NCI-H82 (cell line): Measurements from ENCODE around the gene ARF1.

ENCODE experiments used
- DNase-seq: peaks from one replicate; lab custom pipeline; 2025; lab: John Stamatoyannopoulos, UW

Gene ARF1

DNA sequence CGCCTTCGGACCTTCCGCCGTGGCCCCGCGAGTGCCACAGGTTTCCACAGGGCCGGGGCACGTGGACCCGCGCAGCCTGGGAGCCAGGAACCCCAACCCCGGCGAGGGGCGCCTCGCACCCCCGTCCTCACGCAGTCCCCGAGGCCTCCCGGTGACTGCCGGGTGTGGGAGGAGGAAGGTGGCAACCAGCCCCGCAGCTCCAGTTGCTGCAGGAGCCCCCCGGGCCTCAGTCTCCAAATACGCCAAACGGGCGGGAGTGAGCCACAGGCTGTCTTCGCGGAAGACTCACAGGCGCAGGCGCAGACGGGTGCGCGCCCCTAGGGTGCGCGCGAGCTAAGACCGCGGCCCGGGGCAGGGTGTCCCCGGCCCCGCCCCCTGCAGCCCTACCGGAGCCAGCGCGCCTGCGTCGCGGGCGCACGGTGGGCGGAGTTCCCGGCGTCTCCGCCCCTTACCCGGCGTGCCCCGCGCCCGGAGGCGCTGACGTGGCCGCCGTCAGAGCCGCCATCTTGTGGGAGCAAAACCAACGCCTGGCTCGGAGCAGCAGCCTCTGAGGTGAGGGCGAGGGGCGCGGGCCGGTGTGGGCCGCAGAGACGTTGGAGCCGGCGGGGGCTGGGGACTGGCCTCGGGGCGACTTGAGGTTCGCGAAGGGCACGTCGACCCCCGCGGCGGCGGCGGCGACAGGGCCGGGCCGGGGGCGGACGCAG is at the start of gene ARF1:
Gene ARF1, plus strand, starts transcription at position 495 of the 704 bp plus-strand sequence. CDS start 14,407 bp downstream, outside the sequence.
- peak; percentile 98 for DNase-seq

DNA sequence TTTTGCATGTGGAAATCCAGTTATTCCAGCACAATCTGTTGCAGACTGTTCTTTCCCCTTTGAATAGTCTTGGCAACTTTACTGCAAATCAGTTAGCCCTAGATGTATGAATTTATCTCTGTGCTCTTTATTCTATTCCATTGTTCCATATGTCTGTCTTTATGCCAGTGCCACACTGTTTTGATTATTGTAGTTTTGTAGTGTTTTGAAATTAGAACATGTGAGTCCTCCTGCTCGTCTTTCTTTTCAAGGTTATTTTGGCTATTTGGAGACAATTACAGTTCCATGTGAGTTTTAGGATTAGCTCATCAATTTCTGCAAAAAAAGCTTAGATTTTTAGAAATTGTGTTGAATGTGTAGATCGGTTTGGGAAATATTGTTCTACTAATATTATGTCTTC is 49.1 kb upstream of the ARF1 start:
- DNase-seq = no peak

DNA sequence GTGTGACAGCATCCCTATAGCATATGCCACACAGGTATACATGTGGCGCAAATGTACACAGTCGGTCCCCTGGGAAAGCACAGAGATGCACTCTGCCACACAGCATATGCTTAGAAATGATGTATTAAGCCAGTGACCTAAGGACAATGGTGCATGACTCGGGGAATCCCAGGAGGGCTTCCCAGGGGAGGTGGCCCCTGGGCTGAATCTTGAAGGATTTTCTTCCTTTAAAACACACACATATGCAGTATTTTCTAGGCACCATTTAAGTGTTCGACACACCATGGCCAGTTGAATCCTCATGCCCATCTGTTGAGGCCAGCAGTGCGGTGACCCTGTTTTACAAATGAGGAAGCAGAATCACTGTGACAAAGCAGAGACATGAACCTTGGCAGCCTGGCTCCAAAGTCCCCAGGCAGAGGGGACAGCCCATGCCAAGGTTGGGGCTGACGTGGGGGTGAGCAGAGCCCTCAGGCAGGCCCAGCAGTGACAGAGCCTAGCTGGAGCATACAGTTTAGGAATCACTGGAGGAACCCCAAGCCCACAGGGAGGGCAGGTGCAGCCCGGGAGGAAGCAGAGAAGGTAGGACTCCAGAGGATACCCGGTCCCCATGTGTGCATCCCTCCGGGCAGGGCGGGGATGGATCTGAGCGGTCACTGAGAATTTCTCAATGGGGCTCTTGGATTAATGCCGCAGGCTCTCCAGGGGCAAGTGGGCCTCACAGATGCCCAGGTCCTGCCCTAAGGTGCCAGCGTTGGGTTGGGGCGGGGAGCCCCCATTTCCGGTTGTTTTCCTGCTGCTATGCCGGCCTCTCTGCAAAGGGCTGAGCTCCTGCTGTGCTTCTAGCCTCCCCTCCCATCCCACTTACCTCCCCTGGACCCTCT is 47.3 kb upstream of the ARF1 start:
- DNase-seq = no peak

DNA sequence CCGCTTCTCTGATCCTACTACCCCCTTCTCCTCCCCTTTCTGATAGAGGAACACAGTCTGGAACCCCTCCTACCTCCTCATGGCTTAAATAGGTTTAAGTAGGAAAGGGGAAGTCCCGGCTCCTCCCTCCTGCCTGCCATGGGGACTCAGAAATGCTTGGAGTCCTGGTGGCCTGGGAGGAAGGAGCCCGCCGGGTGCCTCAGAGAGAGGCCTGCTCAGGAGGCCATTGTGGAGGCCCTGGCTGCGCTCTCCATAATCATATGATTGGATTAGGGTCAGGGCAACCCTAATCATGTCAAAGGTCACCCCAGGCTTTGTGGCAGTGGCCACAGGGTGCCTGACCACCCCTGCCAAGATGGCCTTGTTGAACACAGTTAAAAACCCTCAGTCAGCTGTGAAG is 46.7 kb upstream of the ARF1 start:
- peak; percentile 20 for DNase-seq

DNA sequence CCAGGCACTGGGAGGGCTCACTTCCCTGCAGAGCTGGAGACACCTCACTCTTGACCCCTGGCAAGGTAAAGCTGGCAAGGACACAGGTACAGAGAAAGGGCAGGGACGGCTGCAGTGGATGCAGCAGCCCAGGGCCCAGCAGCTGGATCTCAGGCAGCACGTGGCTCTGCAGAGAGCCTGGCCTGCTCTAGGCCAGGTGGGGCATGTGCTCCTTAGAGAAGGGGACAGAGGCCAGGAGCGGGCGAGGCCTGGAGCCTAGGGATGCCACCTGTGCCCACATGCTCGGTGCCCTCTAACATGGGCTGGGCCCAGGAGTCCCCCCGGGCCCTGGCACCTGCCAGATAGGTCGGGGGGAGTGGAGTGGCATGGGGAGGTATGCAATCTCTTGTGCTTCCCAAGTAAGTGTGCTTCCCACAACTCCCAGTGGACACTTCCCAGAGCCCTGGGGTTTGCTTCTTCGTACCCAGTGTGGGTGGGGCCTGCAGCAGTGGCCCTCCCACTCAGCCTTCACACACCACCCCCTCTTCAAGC is 45.7 kb upstream of the ARF1 start:
- DNase-seq = no peak

DNA sequence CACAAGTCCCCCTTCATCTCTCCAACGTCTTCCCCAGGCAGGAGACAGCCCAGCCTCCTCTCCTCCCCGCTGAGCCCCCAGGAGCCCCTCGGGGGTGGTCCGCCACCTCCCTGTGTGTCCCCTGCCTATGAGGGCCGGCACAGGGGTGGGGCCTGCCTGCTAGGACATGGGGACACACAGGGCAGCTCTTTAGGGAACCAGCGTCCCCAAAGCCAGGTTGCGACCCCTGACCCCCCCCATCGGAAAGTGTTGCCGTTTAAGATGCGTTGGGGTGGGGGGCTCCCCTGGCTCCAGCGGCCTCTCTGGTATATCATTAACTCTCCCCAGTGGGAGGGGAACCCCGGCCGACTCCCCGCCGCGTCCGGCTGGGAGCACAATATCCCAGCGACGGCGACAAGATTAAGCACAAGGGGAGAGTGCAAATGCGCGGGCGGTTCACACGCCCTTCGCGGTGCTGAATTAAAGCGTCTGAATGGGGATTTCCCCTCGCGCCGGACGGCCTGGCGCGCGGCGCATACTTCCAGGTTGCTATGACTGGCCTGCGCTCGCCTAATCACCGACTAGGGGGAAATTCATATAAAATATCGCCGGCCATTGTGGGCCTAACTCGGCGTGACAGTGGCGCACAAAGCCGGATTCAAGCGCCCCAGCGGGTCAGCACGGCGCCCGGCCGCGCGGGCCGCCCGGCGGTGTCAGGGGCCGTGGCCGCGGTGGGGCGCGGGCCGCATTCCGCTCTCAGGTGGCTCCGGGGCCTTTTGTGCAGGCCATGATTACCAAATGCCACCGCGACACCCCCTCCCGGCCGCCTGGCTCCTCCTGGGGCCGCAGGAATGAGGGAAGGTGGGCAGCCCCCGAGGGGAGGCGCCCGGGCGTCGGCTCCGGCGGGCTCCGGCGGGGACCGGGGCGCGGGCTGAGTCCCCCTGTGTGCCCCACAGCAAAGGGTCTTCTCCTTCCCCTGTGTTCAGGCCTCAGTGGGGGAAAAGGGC is 44.8 kb upstream of the ARF1 start:
- DNase-seq = peak; percentile 36

DNA sequence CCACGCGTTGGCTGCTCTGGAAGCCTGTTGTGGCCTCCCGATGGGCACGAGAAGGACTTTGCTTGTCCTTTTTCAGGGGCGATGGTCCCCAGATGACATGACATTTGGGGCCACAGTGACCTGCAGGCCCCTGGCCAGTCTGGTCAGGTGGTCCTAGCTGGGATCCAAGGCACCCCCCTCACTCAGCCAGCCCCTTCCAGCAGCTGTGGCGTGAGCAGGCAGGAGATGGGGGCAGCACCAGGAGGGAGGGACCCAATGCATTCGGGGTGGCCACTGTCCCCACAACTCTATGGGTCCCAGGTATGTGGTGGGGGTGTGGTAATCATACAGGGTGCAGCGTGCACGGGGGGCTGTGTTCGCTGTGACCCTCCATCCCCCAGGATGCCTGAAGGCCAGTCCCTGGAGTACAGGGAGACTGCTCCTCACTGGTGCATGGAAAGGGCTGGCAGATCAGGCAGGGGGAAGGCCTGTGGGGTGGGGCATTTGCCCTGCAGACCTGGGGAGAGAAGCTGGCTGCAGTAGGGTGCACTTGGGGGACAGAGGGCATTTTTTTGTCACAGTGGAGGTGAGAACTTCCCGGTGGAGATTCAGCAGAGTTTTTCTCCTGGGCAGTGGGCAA is 44.0 kb upstream of the ARF1 start:
- no peak for DNase-seq

DNA sequence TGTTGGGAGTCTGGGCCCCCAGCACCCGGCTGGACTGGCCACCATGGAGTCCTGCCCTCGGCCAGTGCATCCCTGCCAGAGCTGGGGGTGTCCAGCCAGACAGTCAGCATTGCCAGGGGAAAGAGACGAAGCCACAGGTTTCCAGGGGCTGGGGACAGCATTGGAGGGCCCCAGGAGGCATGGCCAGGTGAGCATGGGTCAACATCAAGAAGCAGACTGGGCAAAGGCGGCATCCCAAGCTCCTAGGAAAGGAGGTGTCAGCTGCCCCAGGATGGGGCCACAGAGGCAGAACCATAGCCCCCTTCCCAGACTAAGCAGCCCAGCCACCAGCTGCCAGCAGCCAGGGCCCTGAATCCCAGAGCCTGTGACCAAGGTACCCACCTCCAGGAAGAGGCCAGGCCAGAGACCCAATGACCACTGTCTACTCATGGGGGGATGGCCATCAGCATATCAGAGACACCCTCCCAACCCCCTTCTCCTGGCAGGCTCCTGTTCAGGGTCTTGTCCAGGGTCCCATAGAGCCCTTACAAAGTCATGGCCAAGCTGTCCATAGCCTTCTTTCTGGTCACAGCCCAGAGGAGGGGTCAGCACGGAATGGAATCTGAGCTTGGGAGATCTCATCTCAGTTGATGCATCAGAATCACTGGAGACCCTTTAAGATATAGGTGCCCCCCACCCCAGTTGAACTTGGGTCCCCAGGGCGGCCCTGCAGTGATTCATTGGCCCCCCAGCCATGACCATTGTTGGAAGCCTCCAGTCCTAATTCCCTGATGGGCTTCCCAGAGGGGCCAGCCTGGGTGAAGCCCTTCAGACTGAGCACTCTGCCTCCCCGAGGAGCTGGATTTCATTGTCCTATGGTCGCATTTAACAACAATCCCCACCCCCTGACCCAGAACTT is 43.3 kb upstream of the ARF1 start:
- no peak for DNase-seq

DNA sequence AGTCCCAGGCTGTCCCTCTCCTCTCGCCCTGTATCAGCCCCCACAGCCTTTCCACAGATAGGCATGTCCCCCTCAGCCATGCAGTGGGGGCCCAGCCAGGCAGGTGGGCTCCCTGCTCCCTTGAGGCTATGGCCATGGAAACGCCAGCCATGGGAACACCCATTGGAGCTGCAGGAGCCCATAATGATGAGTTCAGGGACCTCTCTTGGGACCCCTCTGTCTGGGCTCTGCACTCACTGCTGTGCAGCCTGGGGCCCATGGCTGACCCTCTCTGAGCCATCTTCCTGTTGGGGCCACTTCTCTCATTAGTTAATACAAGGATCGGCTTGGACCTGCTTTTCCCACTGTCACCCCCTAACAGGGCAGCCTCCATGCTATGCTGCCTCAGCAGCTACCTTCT is 42.5 kb upstream of the ARF1 start:
- DNase-seq = no peak

DNA sequence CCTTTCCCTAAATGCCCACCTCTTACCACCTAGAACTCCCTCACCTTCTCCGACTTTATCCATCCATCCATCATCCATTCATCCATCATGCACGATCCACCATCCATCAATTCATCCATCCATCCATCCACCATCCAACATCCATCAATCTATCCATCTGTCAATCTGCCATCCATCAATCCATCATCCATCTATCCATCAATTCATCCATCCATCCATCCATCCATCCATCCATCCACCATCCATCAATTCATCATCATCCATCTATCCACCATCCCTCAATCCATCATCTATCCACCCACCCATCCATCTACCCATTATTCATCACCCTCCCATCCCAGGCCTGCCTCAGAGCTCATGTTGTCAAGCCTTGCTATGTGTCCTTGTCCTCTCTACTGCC is 41.2 kb upstream of the ARF1 start:
- no peak for DNase-seq

DNA sequence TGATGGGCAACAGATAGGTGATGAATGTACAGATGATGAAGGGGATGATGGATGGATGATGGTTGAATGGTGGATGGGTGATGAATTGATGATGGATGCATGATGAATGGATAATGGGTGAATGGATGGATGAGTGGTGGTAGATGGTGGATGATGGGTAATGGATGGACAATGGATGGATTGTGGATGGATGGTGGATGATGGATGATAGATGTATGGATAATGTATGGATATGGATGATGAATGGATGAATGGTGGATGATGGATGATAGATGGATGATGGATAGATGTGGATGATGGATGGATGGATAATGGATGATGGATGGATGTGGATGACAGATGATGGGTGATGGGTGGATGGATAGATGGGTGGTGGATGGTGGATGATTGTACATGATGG is 40.0 kb upstream of the ARF1 start:
- DNase-seq = no peak

DNA sequence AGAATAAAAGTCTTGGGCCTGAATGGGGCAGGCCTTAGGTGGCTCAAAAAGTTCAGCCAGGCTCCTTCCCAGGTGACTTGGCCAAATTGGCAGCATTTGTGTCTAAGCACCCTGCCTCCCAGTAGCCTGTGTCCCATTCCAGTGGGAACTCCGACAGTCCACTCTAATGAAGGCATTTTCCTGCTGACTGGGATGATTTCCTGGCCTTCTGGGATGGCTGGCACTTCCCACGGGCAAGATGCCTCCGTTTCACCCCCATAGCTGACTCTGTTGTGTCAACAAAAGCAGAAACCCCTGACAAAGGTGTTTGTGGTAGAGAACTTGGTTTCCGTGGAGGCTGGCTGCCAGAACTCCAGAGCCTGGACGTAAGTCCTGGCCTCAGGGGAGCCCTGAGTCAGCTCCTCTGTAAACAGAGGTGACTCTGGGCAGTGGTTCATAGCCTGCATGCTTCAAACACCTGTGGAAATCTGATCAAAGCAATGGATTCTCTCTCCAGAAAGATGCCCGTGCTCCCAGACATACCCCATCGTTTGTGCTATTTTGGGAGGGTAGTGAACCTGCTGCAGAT is 39.1 kb upstream of the ARF1 start:
- no peak for DNase-seq

DNA sequence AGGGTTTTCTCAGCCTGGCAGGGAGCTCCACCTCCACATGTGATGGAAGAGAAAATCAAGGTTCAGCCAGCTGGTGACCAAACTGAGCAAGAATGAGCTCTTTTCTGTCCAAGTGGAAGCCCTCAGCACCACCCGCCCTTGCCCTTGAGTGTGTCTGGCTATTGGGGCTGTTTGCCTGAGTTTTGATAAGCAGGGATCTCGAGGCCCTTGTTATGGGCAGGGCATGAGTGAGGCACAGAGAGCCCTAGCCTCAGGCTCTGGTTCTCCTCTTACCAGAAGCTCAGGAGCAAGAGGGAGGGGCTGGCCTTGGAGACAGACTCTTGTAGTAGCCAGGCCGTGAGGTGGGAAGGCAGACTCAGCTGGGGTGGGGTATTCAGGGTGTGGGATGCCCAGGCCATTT is 37.5 kb upstream of the ARF1 start:
- DNase-seq = no peak

DNA sequence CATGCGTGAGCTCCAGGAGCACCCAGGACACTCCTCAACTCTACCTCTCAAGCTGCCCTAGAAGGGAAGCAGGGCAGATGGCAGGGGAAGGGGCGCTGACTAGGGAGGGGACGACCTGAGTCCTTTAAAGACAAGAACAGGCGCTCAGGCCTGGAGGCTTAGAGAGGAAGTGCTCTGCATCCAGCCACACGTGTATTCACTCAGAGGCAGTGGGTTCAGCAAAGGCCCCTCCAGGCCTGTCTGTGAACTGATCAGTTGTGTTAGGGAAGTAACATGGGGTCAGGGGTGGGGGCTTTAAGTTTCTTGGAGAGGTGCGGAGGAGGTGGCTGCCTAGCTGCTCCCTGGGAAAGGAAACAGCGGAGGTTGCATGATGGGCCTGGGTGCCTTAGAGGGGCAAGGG is 37.1 kb upstream of the ARF1 start:
- no peak for DNase-seq

DNA sequence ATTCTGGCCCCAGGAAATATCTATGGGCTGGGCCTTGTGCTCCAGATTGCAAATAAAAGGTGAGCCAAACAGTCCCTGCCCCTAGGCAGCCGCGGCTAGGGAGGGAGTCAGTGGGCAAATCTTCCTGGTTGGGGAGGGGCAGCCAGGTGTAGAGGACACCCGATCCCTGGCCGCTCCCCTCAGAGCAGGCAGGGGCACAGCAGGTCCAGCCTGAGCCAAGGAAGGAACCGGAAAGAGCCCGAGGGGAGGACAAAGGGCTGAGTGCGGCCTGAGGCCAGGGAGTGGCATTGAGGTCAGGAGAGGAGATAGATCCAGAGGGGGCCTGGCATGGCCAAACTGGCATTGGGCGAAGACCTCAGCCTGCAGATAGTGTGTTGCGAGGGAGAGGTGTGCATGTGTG is 36.6 kb upstream of the ARF1 start:
- DNase-seq = no peak

DNA sequence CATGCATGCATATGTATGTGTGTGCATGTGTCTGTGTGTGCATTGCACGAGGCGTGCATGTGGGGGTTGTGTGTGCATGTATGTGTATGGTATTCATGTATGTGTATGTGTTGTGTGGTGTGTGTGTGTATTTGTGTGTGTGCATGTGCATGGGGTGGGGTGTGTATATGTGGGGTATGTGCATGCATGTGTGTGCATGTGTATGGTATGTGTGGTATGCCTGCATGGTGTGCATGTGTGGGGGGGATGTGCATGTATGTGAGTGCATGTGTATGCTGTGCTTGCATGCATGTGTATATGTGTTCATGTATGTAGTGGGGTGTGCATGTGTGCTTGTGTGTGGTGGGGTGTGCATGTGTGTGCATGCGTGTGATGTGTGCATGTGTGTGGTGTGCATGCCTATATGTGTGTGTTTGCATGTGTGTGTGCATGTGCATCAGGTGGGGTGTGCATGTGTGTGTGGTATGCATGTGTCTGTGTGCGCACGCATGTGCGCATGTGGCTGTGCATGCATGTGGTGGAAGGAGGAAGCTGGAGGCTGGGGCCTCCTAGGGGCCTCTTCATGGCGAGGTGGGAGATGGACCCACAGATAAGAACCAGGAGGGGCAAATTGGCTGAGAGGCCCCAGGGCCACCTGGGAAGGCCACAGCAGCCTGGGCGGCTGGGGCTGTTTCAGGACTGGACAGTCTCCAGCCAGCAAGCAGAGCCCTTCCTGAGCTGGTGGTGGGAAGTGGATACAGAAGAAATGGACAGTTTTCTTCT is 35.9 kb upstream of the ARF1 start:
- no peak for DNase-seq

DNA sequence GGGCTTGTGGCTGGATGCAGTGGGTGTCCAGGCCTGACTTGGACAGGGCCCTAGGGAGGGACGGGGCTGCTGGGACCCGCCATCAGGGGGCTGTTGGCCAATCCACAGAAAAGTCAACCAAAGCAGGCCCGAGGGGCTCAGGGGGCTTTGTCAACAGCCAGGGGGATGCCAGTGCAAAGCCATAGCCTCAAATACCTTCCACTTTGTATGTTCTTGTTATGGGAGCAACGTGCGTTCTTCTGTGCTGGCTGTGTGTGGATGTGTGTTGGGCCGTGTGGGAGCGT is 35.4 kb upstream of the ARF1 start:
- DNase-seq = no peak

DNA sequence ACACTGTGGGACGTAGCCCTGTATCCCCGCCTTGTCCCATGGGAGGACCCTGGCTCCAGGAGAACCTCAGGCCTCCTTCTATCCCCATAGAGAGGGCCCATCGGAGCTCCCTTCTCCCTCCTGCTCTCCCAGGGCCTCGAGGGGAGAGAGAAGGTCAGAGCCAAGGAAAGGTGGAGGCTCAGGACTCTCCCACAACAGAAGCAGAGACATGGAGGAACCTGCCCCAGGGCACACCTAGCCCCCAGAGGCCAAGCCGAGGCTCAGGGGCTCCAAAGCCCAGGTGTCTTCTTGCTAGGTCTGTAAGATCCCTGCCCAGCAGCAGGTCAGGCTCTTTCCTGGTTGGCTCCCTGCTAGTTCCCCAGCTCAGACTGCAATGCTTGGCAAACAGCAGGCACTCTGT is 34.4 kb upstream of the ARF1 start:
- DNase-seq = no peak

DNA sequence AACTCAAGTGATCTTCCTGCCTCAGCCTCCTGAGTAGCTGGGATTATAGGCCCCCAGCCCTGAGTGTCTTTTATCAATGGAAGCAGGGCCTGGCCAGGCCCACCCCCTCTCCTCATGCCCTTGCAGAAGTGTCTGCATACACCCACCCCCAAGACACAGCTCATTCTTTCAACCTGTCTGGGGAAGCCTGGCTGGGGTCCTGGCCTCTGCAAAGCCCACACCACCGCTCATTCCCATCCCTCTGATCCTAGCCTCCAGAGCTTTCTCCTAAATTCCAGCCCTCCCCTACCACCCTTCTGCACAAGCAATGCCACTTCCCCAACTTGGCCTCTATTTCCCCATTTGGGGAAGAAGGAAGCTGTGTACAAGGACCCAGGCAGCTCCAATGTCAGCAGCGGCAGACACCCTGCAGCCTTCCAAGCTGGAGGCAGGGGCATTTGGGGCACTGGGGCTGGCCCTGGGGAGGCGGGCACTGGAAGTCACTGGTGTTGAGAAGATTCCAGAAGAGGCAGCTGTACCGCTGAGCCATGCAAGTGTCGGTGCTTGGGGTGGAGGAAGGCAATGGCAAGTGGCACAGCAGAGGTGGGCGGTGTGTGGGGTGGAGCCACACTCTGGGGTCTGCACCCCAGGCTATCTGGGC is 33.7 kb upstream of the ARF1 start:
- DNase-seq = no peak
